ENCODE measurements around the gene FANCC.

Gene FANCC

DNA sequence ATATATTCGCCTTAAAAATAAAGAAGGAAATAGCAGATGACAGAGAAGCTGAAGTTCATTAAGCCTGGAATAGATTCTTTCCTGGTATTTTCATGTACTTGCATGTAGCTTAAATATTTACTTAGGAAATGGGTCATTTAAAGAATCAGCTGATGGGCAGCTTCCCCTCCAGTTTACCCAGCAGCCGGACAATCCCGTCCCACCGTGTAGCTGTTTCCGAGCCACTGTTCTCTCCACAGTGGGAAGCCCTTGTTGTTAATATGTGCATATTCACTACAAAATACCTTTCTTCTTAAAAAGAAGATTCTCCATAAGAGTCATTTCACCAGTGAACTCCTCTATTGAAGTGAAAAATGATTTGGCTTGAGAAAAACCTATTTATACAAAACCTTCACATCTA lies 187.0 kb downstream of the FANCC start:
- Histone ChIP-seq H3K4me3 (ENCODE audit: low read depth in 1 of 2, low read length in 2 of 2) (no peak overlapping the region), H3K4me2 (ENCODE audit: insufficient read depth, low read length) (no peak overlapping the region), H3K9me3 (ENCODE audit: insufficient read depth, low read length, severe bottlenecking) (no peaks in the 10 kb centered on the region), H3K4me1 (ENCODE audit: insufficient read depth, low read length) (no peaks in the 10 kb centered on the region), H3K9ac (ENCODE audit: low read depth, low read length) (no peak overlapping the region), H3K27ac (ENCODE audit: low read length) (no peak overlapping the region), H4K20me1 (ENCODE audit: insufficient read depth, low read length) (no peaks in the 10 kb centered on the region), H3K36me3 (ENCODE audit: insufficient read depth, low read length) (no peaks in the 10 kb centered on the region), H3K27me3 (ENCODE audit: insufficient read depth, low read length, poor library complexity) (no peaks in the 10 kb centered on the region), H3K79me2 (ENCODE audit: insufficient read depth, low read length) (no peaks in the 10 kb centered on the region), H2AFZ (ENCODE audit: low read depth, low read length) (no peak overlapping the region)
- ATAC-seq (ENCODE audit: insufficient read depth, low read depth) (no peak), DNase-seq (no peak)
- TF ChIP-seq, protein P1, sequence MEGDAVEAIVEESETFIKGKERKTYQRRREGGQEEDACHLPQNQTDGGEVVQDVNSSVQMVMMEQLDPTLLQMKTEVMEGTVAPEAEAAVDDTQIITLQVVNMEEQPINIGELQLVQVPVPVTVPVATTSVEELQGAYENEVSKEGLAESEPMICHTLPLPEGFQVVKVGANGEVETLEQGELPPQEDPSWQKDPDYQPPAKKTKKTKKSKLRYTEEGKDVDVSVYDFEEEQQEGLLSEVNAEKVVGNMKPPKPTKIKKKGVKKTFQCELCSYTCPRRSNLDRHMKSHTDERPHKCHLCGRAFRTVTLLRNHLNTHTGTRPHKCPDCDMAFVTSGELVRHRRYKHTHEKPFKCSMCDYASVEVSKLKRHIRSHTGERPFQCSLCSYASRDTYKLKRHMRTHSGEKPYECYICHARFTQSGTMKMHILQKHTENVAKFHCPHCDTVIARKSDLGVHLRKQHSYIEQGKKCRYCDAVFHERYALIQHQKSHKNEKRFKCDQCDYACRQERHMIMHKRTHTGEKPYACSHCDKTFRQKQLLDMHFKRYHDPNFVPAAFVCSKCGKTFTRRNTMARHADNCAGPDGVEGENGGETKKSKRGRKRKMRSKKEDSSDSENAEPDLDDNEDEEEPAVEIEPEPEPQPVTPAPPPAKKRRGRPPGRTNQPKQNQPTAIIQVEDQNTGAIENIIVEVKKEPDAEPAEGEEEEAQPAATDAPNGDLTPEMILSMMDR (IDR thresholded peaks at IDR 0.05; ENCODE audit: borderline replicate concordance, extremely low read depth, low read length, poor library complexity, severe bottlenecking): no peak
- no peak for TF ChIP-seq EZH2 (IDR thresholded peaks at IDR 0.05; ENCODE audit: borderline replicate concordance, low read depth, low read length, severe bottlenecking)

DNA sequence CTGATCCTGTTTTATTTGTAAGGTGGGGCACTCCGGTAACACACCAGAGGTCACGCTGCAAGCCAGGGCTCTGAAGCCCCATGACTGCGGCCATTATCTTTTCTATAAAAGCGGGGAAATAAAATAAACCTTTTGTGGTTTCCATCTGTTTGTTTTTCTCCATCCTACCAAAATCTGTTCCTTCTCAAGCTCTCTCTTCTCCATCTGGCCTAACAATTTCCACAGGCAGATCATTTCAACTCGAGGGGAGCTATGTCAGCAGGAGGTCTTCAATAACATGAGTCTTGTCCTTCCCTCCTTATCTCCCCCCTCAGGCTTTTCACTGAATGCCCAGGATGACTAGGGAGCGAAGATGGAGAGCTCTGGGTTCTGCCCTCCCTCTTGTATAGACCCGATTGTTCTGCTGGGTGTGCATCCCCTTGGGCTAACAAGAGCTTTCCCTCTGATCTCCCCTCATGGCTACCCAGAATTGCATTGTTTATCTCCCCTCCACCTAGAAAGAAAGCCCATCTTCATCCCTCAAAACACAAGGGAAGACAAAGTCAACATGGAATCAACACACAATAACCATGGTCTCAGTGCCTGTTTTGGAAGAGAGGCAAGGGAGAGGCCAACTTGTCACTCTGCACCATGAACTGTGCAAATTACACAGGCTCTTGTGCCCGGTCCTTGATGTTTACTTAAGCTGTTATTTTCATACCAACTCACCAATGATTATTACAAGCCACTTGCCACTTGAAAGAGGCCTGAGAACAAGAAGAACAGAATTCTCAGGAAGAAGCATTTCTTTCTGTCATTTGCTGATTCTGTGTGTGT lies 187.8 kb downstream of the FANCC start:
- TF ChIP-seq, protein P1 (IDR thresholded peaks at IDR 0.05; ENCODE audit: borderline replicate concordance, extremely low read depth, low read length, poor library complexity, severe bottlenecking): no peak
- no peak for TF ChIP-seq EZH2 (IDR thresholded peaks at IDR 0.05; ENCODE audit: borderline replicate concordance, low read depth, low read length, severe bottlenecking)
- no peak overlapping the region for H3K4me2 ChIP-seq (ENCODE audit: insufficient read depth, low read length)
- H3K27me3 ChIP-seq (ENCODE audit: insufficient read depth, low read length, poor library complexity): no peaks in the 10 kb centered on the region
- H3K79me2 ChIP-seq (ENCODE audit: insufficient read depth, low read length): no peaks in the 10 kb centered on the region
- H4K20me1 ChIP-seq (ENCODE audit: insufficient read depth, low read length): no peaks in the 10 kb centered on the region
- no peaks in the 10 kb centered on the region for H3K9me3 ChIP-seq (ENCODE audit: insufficient read depth, low read length, severe bottlenecking)
- H3K9ac ChIP-seq (ENCODE audit: low read depth, low read length): no peak overlapping the region
- H3K4me3 ChIP-seq (ENCODE audit: low read depth in 1 of 2, low read length in 2 of 2): no peak overlapping the region
- no peaks in the 10 kb centered on the region for H3K4me1 ChIP-seq (ENCODE audit: insufficient read depth, low read length)
- DNase-seq: no peak
- no peak overlapping the region for H3K27ac ChIP-seq (ENCODE audit: low read length)
- H2AFZ ChIP-seq (ENCODE audit: low read depth, low read length): no peak overlapping the region
- no peak for ATAC-seq (ENCODE audit: insufficient read depth, low read depth)
- no peaks in the 10 kb centered on the region for H3K36me3 ChIP-seq (ENCODE audit: insufficient read depth, low read length)

GRCh38 chr9:95128177-95128524 lies 189.4 kb downstream of the FANCC start:
- DNase-seq (no peak), ATAC-seq (ENCODE audit: insufficient read depth, low read depth) (no peak)
- Histone ChIP-seq H4K20me1 (ENCODE audit: insufficient read depth, low read length) (no peaks in the 10 kb centered on the region), H3K4me3 (ENCODE audit: low read depth in 1 of 2, low read length in 2 of 2) (no peak overlapping the region), H3K27me3 (ENCODE audit: insufficient read depth, low read length, poor library complexity) (no peaks in the 10 kb centered on the region), H3K4me1 (ENCODE audit: insufficient read depth, low read length) (no peaks in the 10 kb centered on the region), H3K4me2 (ENCODE audit: insufficient read depth, low read length) (no peak overlapping the region), H3K79me2 (ENCODE audit: insufficient read depth, low read length) (no peaks in the 10 kb centered on the region), H3K36me3 (ENCODE audit: insufficient read depth, low read length) (no peaks in the 10 kb centered on the region), H3K9ac (ENCODE audit: low read depth, low read length) (no peak overlapping the region), H3K27ac (ENCODE audit: low read length) (no peak overlapping the region), H2AFZ (ENCODE audit: low read depth, low read length) (no peak overlapping the region), H3K9me3 (ENCODE audit: insufficient read depth, low read length, severe bottlenecking) (no peaks in the 10 kb centered on the region)
- no peak for TF ChIP-seq EZH2 (IDR thresholded peaks at IDR 0.05; ENCODE audit: borderline replicate concordance, low read depth, low read length, severe bottlenecking)
- TF ChIP-seq, protein P1 (IDR thresholded peaks at IDR 0.05; ENCODE audit: borderline replicate concordance, extremely low read depth, low read length, poor library complexity, severe bottlenecking): no peak

Data from DND-41 (cell line).